HFFc6 (cell line): ENCODE measurements around the gene MBOAT2. TPM values are rescaled to one million over a fixed set of nuclear protein-coding genes. Genes with fewer than 3 reads are reported as not detected.
"Not testable (repeated sequence)": the region's sequence is repeated elsewhere in the genome, so short reads cannot be mapped to it uniquely, and the experiment has no call there.

Source experiments
- DNase-seq: peaks from one replicate; pipeline ENCODE4 v3.0.0-alpha.2; 2018
- H3K27ac Mint-ChIP-seq: 2 replicates; pipeline ENCODE4 v1.8.0; 2020; ENCODE audit warnings: mild to moderate bottlenecking, mixed read lengths
- H3K27me3 Mint-ChIP-seq: 2 replicates; pipeline ENCODE4 v1.8.0; 2021; ENCODE audit warnings: mild to moderate bottlenecking, moderate library complexity, mixed read lengths; ENCODE audit not compliant: insufficient read depth
- H3K36me3 Mint-ChIP-seq: 2 replicates; pipeline ENCODE4 v1.8.0; 2021; ENCODE audit warnings: low read depth, mixed read lengths
- H3K4me1 Mint-ChIP-seq: 2 replicates; pipeline ENCODE4 v1.8.0; 2020; ENCODE audit warnings: low read depth, mixed read lengths
- H3K4me3 Mint-ChIP-seq: 2 replicates; pipeline ENCODE4 v1.8.0; 2020; ENCODE audit warnings: mild to moderate bottlenecking, moderate library complexity, mixed read lengths
- H3K9me3 Mint-ChIP-seq: 2 replicates; pipeline ENCODE4 v1.8.0; 2020; ENCODE audit warnings: mild to moderate bottlenecking, mixed read lengths
- total RNA-seq, 6 experiments: library from RNA; stranded (reverse); fragmentation: NEBNext Ultra II Directional; extraction: Animal tissue kit (Norgen Biotek cat#: 25700); gene quantifications; 2 replicates in 1 of 6; 3 replicates in 5 of 6; pipeline ENCODE4 v1.2.3, GENCODE V29; 2021
- TF ChIP-seq, protein P1 (sequence below): fragments of 200-600 bp; sonication (generic); IDR thresholded peaks from 2 replicates; pipeline ENCODE4 v1.5.0; 2021; ENCODE audit warnings: antibody characterized with exemption, mild to moderate bottlenecking

The MBOAT2 gene
- total RNA-seq, 6 experiments from 2014 or later = 49.8 to 66.2 (median 55.7) TPM

DNA sequence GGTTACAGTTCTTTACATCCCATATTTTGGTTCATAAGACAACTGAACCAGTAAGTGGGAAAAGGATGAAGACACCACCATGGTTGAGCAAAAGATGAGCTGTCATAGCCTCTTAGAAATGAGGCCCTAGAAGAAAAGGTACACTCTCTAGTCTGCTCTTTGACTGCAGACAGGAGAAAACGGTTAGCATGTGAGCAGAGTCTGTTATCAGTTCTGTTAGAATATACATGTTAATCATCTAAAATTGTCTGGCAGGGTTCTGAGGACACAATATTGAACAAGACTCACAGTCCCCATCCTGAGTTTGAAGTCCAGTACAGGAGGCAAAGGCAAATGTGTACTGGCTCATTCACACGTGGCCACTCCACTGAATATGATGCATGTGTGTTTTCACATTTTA is 78.1 kb downstream of the MBOAT2 start:
- peaks cover 26% of the 10 kb centered on the region for H3K4me1 Mint-ChIP-seq

DNA sequence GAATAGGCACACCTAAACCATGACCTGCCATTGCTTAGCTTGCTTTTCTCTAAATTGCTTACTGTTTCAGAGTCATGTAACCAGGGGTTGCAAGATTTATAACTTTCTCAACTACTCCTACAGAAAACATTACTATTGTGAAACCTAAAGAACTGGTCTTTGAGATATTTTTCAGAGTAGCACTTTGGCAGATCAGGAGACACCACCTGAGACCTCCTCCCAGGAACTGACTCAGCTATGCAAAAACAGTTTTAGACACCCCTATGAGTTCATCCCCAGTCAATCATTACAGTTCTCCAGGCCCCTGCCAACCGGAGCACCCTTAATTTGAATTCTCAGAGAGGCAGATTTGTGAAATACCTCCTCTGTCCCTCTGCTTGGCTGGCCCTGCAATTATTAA is 80.3 kb downstream of the MBOAT2 start:
- TF ChIP-seq, protein P1, sequence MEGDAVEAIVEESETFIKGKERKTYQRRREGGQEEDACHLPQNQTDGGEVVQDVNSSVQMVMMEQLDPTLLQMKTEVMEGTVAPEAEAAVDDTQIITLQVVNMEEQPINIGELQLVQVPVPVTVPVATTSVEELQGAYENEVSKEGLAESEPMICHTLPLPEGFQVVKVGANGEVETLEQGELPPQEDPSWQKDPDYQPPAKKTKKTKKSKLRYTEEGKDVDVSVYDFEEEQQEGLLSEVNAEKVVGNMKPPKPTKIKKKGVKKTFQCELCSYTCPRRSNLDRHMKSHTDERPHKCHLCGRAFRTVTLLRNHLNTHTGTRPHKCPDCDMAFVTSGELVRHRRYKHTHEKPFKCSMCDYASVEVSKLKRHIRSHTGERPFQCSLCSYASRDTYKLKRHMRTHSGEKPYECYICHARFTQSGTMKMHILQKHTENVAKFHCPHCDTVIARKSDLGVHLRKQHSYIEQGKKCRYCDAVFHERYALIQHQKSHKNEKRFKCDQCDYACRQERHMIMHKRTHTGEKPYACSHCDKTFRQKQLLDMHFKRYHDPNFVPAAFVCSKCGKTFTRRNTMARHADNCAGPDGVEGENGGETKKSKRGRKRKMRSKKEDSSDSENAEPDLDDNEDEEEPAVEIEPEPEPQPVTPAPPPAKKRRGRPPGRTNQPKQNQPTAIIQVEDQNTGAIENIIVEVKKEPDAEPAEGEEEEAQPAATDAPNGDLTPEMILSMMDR = no peak
- no peak for DNase-seq
- Mint-ChIP-seq H3K4me3 (0 out of 2 replicates have a peak overlapping the region, but pooled peaks have one; percentile 9), H3K27me3 (no peaks in the 10 kb centered on the region; the same call in none of the 2 replicates), H3K36me3 (peaks cover 14% of the 10 kb centered on the region; the same call in 1 of the 2 replicates), H3K4me1 (peaks cover 26% of the 10 kb centered on the region), H3K27ac (peak overlapping the region; percentile 2; the same call in 1 of the 2 replicates), H3K9me3 (no peaks in the 10 kb centered on the region)

More for the DNA sequence above, 78.1 kb downstream of the MBOAT2 start:
- Mint-ChIP-seq H3K4me3 (no peak overlapping the region), H3K27ac (no peak overlapping the region), H3K27me3 (no peaks in the 10 kb centered on the region; the same call in none of the 2 replicates), H3K9me3 (no peaks in the 10 kb centered on the region), H3K36me3 (peaks cover 18% of the 10 kb centered on the region; the same call in 1 of the 2 replicates)
- DNase-seq = no peak
- TF ChIP-seq, protein P1 = no peak

DNA sequence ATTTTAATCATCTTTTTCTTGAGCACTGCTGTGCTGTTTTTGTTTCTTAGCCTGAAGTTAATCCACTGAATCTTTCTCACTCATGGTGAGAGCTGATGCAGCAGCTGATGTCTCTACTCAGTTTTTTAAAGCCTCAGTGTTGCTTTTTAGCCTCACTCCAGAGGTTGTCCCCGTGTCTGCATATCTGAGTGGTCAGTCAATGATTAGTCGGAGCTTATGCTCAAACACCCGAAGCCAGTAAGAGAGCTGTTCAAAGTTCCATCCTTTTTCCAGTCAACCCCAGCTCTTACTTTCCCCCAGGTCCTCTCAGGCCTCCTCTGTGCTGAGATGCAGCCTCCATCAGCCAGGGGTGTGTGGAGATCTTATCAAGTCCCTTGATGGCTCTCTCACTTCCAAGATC is 81.1 kb downstream of the MBOAT2 start:
- H3K36me3 Mint-ChIP-seq = peaks cover 12% of the 10 kb centered on the region; the same call in 1 of the 2 replicates
- no peak overlapping the region for H3K4me3 Mint-ChIP-seq
- TF ChIP-seq, protein P1 = no peak
- H3K27me3 Mint-ChIP-seq = no peaks in the 10 kb centered on the region; the same call in none of the 2 replicates
- DNase-seq = no peak
- peak overlapping the region; percentile 8; the same call in 1 of the 2 replicates for H3K27ac Mint-ChIP-seq
- no peaks in the 10 kb centered on the region for H3K9me3 Mint-ChIP-seq
- peaks cover 26% of the 10 kb centered on the region for H3K4me1 Mint-ChIP-seq

DNA sequence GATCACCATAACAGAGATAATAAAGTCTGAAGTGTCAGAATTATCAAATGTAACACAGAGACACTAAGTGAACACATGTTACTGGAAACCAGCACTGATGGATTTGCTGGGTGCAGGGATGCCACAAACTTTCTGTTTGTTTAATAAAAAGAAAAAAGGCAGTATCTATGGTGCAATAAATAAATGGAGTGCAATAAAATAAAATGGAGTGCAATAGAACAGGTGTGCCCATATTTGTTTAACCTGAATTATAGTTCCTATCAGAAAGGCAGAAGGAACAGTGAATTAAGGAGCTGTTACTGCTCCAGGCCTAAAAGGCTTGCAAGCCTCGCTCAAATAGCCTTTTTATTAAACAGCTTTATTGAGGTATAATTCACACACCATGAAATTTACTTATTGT is 85.1 kb downstream of the MBOAT2 start:
- DNase-seq = no peak
- Mint-ChIP-seq H3K4me3 (no peak overlapping the region), H3K36me3 (peaks cover 12% of the 10 kb centered on the region), H3K27ac (no peak overlapping the region), H3K4me1 (peaks cover 17% of the 10 kb centered on the region), H3K27me3 (no peaks in the 10 kb centered on the region; the same call in 1 of the 2 replicates), H3K9me3 (peaks cover 8% of the 10 kb centered on the region)
- TF ChIP-seq, protein P1 = no peak

DNA sequence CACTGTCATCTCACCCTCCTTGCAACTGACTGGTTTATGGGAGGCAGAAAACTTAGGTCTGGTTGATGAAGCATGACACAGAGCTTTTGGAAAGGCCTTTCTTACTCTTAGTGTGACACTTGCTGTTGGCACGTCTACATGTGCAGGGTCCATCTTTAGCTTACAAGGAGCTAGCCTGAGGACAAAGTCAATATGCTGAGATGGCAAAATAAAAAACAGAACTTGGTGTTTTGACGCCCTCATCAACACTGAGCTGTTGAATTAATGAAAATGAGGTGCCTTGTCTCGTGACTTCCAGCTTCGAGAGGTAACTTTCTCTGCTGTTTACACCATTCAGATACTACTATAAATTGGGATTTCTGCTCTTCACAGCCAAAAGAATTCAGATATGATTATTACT is 87.5 kb downstream of the MBOAT2 start:
- H3K36me3 Mint-ChIP-seq = peaks cover 36% of the 10 kb centered on the region
- no peak overlapping the region for H3K27ac Mint-ChIP-seq
- no peaks in the 10 kb centered on the region for H3K27me3 Mint-ChIP-seq
- TF ChIP-seq, protein P1 = no peak
- H3K9me3 Mint-ChIP-seq = peaks cover 29% of the 10 kb centered on the region
- H3K4me1 Mint-ChIP-seq = no peaks in the 10 kb centered on the region
- no peak overlapping the region for H3K4me3 Mint-ChIP-seq
- DNase-seq = no peak

DNA sequence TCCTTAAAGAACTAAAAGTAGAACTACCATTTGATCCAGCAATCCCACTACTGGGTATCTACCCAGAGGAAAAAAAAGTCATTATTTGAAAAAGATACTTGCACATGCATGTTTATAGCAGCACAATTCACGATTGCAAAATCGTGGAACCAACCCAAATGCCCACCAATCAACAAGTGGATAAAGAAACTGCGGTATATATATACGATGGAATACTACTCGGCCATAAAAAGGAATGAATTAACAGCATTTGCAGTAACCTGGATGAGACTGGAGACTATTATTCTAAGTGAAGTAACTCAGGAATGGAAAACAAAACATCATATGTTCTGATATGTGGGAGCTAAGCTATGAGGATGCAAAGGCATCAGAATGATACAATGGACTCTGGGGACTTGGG is 89.7 kb downstream of the MBOAT2 start:
- peaks cover 40% of the 10 kb centered on the region for H3K9me3 Mint-ChIP-seq
- DNase-seq, H3K4me3 Mint-ChIP-seq, H3K27me3 Mint-ChIP-seq, H3K4me1 Mint-ChIP-seq, H3K27ac Mint-ChIP-seq: not testable (repeated sequence)
- peaks cover 53% of the 10 kb centered on the region for H3K36me3 Mint-ChIP-seq
